Spleen (tissue), 11 donors: ENCODE data around the gene HSPD1. TPM values are rescaled to one million over a fixed set of nuclear protein-coding genes. Genes with fewer than 3 reads are reported as not detected.

Source experiments
- DNase-seq: peaks from one replicate; pipeline ENCODE4 v3.0.0-alpha.2; 2020
- H3K27ac ChIP-seq, 8 donors: fragments of 200-600 bp; sonication (generic) in 7 of 8; 1 replicate in 4 of 8; 2 replicates in 4 of 8; pipeline versions ENCODE4 v1.5.0 to v1.8.0; 2016 to 2021; ENCODE audit warnings: inconsistent platforms in 4 of 8, mild to moderate bottlenecking in 4 of 8, moderate library complexity in 1 of 8
- H3K27me3 ChIP-seq, 7 donors: fragments of 200-600 bp; sonication (generic) in 6 of 7; replicated peaks in 1 of 7; 1 replicate in 4 of 7; 2 replicates in 3 of 7; pipeline versions ENCODE4 v1.5.0 to v1.8.0; 2016 to 2021; ENCODE audit warnings: inconsistent platforms in 3 of 7, mild to moderate bottlenecking in 1 of 7
- H3K36me3 ChIP-seq, 6 donors: fragments of 200-600 bp; sonication (generic) in 5 of 6; 1 replicate in 4 of 6; 2 replicates in 2 of 6; pipeline versions ENCODE4 v1.5.0 to v1.8.0; 2016 to 2021; ENCODE audit warnings: inconsistent platforms in 2 of 6
- H3K4me1 ChIP-seq, 6 donors: fragments of 200-600 bp; sonication (generic) in 5 of 6; 1 replicate in 3 of 6; 2 replicates in 3 of 6; pipeline versions ENCODE4 v1.5.0 to v1.8.0; 2016 to 2021; ENCODE audit warnings: inconsistent platforms in 3 of 6
- H3K4me3 ChIP-seq, 8 donors: fragments of 200-600 bp; sonication (generic) in 7 of 8; 1 replicate in 4 of 8; 2 replicates in 4 of 8; pipeline versions ENCODE4 v1.5.0 to v1.8.0; 2016 to 2021; ENCODE audit warnings: inconsistent platforms in 4 of 8, mild to moderate bottlenecking in 4 of 8, moderate library complexity in 2 of 8
- H3K9me3 ChIP-seq, 8 donors: fragments of 200-600 bp; sonication (generic) in 7 of 8; 1 replicate in 4 of 8; 2 replicates in 4 of 8; pipeline versions ENCODE4 v1.5.0 to v1.8.0; 2016 to 2021; ENCODE audit warnings: inconsistent platforms in 4 of 8
- POLR2A ChIP-seq, 3 donors: fragments of 450-650 bp; IDR thresholded peaks; one replicate each; pipeline ENCODE4 v1.5.1; 2017; ENCODE audit warnings: antibody characterized with exemption in 3 of 3, mild to moderate bottlenecking in 1 of 3
- POLR2AphosphoS5 ChIP-seq, 3 donors: sonication (generic); formaldehyde crosslinking; IDR thresholded peaks; one replicate each; pipeline ENCODE4 v1.5.1; 2017; ENCODE audit warnings: antibody characterized with exemption in 3 of 3
- WGBS, 5 donors: extraction: QIAGEN DNeasy Blood & Tissue Kit in 3 of 5; methylation state at CpG; one replicate each; pipeline versions ENCODE4 v1.1.5 to v1.1.7; 2013 to 2018; 5-methylcytosine and 5-hydroxymethylcytosine counted together
- intact Hi-C: fragments of 100-400 bp; cut with DNase I; formaldehyde crosslinking; loops from one replicate; pipeline ENCODE4 v1.15.0; 2023; ENCODE audit warnings: low total_unique reads
- polyA plus RNA-seq, 3 donors: library from polyadenylated mRNA; stranded (reverse); fragments of 200-250 nt; gene quantifications; one replicate each; pipeline ENCODE4 v1.2.1, GENCODE V29; 2013
- total RNA-seq, 7 donors: library from RNA; depleted of rRNA in 3 of 7; stranded (reverse); fragments of >200 nt in 3 of 7; fragmentation: NEBNext Ultra II Directional in 4 of 7; extraction: Animal tissue kit (Norgen Biotek cat#: 25700) in 4 of 7; gene quantifications; one replicate each; pipeline versions ENCODE4 v1.1.0 to v1.2.1, GENCODE V29; 2016 to 2021
- TF ChIP-seq, protein P1 (sequence below), 11 experiments: fragments of 200-600 bp in 7 of 11; fragments of 450-650 bp in 4 of 11; sonication (generic) in 4 of 11; IDR thresholded peaks in 8 of 11; conservative IDR thresholded peaks in 3 of 11; 1 replicate in 7 of 11; 2 replicates in 4 of 11; pipeline versions ENCODE4 v1.4.0 to v1.8.0; 2016 to 2021; ENCODE audit warnings: antibody characterized with exemption in 11 of 11, inconsistent platforms in 4 of 11, mild to moderate bottlenecking in 1 of 11
- donor health status: healthy with polysubstance abuse.
- donor health status: DM: no; HTN: no; CAD: no; lungs with moderate emphysema.
- donor health status: DM: no; HTN: no; CAD: no.
- donor health status: Bipolar disorder and iron deficiency.
- donor health status: healthy.
- donor health status: DM: no; HTN: no; CAD: no.
- donor health status: DM: yes; HTN: yes; CAD: no.

Gene HSPD1
- total and polyA plus RNA-seq, 10 donors = 75.2 to 202 (median 117) TPM

DNA sequence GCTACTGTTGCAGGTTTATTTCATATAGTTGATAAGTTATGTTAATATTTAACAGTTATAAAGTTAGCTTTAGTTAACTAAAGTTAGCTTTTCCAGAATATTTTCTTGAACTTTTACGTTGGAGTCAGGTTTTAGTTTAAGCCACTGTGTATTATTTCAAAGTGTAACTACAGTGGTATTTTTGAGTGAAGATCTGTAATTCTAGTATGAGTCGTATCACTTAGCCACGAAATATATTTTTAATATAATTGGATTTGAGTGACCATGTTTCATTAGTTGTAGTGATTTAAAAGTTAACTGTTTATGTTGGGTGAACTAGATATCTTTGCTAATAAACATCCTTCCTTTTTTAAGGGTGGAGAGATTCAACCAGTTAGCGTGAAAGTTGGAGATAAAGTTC is 3.0 kb upstream of the HSPD1 start:
- intact Hi-C loops = no loop called here

DNA sequence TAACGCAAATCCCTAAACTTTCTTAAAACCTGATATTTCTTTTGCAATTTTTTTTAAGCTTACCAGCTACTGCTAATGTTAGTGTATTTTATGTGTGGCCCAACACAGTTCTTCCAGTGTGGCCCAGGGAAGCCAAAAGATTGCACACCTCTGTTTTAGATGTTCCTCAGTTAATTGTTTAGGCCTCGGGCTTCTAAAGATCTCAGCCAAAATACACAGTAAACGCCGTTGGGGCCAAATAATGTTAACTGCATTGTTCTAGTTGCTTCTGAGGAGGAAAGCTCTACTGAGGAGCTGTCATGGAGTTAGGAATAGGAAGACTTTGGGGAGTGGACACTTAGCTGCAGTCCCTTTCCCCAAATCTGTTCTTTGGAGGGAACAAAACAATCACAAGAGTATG is 2.6 kb upstream of the HSPD1 start:
- WGBS, 5 donors = 64 to 76% (median 74%) methylated on average over 4 of the region's 4 CpGs
- intact Hi-C loops = no loop called here
- Histone ChIP-seq H3K4me3 (peak overlapping the region in 1 of 8 donors; percentile 98), H3K36me3 (peaks cover 0 to 41% (median 20%) of the 10 kb centered on the region in 6 donors), H3K9me3 (no peaks in the 10 kb centered on the region), H3K4me1 (peaks cover 24 to 63% (median 43%) of the 10 kb centered on the region in 6 donors), H3K27me3 (no peaks in the 10 kb centered on the region), H3K27ac (peak overlapping the region in 6 of 8 donors; percentile 8 to 98 (median 94))
- TF ChIP-seq, protein P1, sequence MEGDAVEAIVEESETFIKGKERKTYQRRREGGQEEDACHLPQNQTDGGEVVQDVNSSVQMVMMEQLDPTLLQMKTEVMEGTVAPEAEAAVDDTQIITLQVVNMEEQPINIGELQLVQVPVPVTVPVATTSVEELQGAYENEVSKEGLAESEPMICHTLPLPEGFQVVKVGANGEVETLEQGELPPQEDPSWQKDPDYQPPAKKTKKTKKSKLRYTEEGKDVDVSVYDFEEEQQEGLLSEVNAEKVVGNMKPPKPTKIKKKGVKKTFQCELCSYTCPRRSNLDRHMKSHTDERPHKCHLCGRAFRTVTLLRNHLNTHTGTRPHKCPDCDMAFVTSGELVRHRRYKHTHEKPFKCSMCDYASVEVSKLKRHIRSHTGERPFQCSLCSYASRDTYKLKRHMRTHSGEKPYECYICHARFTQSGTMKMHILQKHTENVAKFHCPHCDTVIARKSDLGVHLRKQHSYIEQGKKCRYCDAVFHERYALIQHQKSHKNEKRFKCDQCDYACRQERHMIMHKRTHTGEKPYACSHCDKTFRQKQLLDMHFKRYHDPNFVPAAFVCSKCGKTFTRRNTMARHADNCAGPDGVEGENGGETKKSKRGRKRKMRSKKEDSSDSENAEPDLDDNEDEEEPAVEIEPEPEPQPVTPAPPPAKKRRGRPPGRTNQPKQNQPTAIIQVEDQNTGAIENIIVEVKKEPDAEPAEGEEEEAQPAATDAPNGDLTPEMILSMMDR (IDR thresholded peaks at IDR 0.05 in 8 of 11, conservative IDR thresholded peaks at IDR 0.05 in 3 of 11) = no peak
- no peak for TF ChIP-seq POLR2AphosphoS5 (IDR thresholded peaks at IDR 0.05)
- no peak for TF ChIP-seq POLR2A (IDR thresholded peaks at IDR 0.05)
- no peak for DNase-seq

More for the DNA sequence above, 3.0 kb upstream of the HSPD1 start:
- Histone ChIP-seq H3K4me3 (no peak overlapping the region), H3K36me3 (peaks cover 0 to 36% (median 20%) of the 10 kb centered on the region in 6 donors), H3K27ac (peak overlapping the region in 2 of 8 donors; percentile 21 to 98), H3K27me3 (no peaks in the 10 kb centered on the region), H3K9me3 (no peaks in the 10 kb centered on the region), H3K4me1 (peaks cover 21 to 58% (median 38%) of the 10 kb centered on the region in 6 donors)
- TF ChIP-seq POLR2A (IDR thresholded peaks at IDR 0.05) (no peak), POLR2AphosphoS5 (IDR thresholded peaks at IDR 0.05) (no peak)
- TF ChIP-seq, protein P1 (IDR thresholded peaks at IDR 0.05 in 8 of 11, conservative IDR thresholded peaks at IDR 0.05 in 3 of 11) = no peak
- WGBS, 5 donors = 70 to 81% (median 78%) methylated on average over 4 of the region's 4 CpGs
- no peak for DNase-seq

DNA sequence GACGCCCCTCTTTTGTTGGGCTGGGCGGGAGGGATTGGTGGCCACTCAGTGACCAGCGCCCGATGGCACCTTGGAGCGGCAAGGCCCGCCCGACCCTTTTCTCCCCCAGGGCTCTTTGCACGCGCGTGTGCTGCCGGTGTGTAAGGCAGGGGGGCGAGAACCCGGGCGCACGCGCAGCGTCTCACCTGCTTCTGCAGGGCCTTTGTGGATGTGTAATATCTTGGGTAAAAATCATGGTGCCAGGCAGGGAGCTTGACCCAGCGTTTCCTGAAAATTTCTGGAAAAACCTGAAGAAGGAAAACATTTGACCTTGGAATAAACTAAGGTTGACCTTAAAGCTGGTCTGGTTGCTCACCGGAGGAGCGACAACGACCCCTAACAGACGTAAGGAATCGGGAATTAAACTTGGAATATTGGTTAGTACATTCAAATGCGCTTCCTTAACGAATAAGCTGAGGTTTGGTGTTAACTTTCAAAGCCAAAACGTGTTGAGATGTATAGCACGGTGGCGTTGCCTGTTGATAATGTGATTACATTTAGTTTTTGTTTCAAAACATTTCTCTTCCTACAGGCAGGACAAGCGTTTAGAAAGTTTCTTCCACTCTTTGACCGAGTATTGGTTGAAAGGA is 977 bp upstream of the HSPD1 start:
- Histone ChIP-seq H3K36me3 (peaks cover 0 to 56% (median 29%) of the 10 kb centered on the region in 6 donors), H3K27me3 (no peaks in the 10 kb centered on the region), H3K4me3 (peak overlapping the region; percentile 77 to 98 (median 86)), H3K4me1 (peaks cover 38 to 79% (median 54%) of the 10 kb centered on the region in 6 donors), H3K27ac (peak overlapping the region; percentile 82 to 100 (median 96)), H3K9me3 (no peaks in the 10 kb centered on the region)
- no peak for TF ChIP-seq POLR2A (IDR thresholded peaks at IDR 0.05)
- TF ChIP-seq POLR2AphosphoS5 (IDR thresholded peaks at IDR 0.05) = no peak
- TF ChIP-seq, protein P1 (IDR thresholded peaks at IDR 0.05 in 8 of 11, conservative IDR thresholded peaks at IDR 0.05 in 3 of 11) = no peak
- intact Hi-C loops = no loop called here
- no peak for DNase-seq
- WGBS, 5 donors = 0 to 1% (median 0%) methylated on average over 19 to 30 of the region's 30 CpGs

DNA sequence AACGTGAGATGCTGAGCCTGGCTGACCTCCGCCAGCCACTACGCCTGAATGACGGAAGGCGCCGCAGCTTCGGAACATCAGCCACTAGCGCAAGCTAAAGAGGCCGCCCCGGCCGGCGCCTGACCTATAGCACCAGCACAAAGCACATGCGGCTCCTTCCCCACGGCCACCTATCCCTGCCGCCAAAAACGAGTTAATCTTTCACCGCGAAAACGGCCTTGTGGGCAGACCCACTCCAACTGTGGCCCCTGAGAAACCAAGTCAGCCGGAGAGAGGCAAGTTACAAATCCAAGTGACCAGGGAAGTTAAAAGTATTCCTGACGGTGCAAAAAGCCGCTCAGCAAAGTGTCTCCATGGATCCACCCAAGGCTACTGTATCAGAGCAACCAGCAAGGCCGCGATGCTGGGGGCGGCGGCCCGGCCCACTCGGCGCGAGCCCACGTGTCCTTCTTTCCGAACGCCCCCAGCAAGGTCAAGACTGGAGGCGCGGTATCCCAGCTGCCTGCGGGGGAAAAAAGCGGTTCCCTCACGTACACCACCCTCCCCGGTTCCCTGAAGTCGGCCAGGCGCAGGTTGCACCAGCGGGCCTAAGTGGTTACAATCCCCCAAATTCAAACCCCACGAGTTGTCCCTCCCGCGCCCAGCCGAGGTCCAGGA is 575 bp downstream of the HSPD1 start:
- 0 to 1% (median 0%) methylated on average over 28 to 46 of the region's 46 CpGs for WGBS, 5 donors
- peaks cover 0 to 59% (median 28%) of the 10 kb centered on the region in 6 donors for H3K36me3 ChIP-seq

More for the DNA sequence above, 575 bp downstream of the HSPD1 start:
- Histone ChIP-seq H3K27ac (peak overlapping the region; percentile 82 to 100 (median 96)), H3K4me3 (peak overlapping the region; percentile 77 to 98 (median 86)), H3K9me3 (no peaks in the 10 kb centered on the region), H3K27me3 (no peaks in the 10 kb centered on the region), H3K4me1 (peaks cover 39 to 80% (median 56%) of the 10 kb centered on the region in 6 donors)
- TF ChIP-seq POLR2A (IDR thresholded peaks at IDR 0.05) = no peak
- TF ChIP-seq, protein P1 (IDR thresholded peaks at IDR 0.05 in 8 of 11, conservative IDR thresholded peaks at IDR 0.05 in 3 of 11) = no peak
- peak; percentile 27 to 71 (median 53) for TF ChIP-seq POLR2AphosphoS5 (IDR thresholded peaks at IDR 0.05)
- intact Hi-C loops = no loop called here
- DNase-seq = peak; percentile 93
